ENCODE data around the gene SSBP4. TPM values are rescaled to one million over a fixed set of nuclear protein-coding genes. Genes with fewer than 3 reads are reported as not detected.
"Not testable (repeated sequence)": the region's sequence is repeated elsewhere in the genome, so short reads cannot be mapped to it uniquely, and the experiment has no call there.

SSBP4 gene
- total RNA-seq, 4 donors from 2014 or later: 40.5 to 75.6 (median 56.1) TPM

DNA sequence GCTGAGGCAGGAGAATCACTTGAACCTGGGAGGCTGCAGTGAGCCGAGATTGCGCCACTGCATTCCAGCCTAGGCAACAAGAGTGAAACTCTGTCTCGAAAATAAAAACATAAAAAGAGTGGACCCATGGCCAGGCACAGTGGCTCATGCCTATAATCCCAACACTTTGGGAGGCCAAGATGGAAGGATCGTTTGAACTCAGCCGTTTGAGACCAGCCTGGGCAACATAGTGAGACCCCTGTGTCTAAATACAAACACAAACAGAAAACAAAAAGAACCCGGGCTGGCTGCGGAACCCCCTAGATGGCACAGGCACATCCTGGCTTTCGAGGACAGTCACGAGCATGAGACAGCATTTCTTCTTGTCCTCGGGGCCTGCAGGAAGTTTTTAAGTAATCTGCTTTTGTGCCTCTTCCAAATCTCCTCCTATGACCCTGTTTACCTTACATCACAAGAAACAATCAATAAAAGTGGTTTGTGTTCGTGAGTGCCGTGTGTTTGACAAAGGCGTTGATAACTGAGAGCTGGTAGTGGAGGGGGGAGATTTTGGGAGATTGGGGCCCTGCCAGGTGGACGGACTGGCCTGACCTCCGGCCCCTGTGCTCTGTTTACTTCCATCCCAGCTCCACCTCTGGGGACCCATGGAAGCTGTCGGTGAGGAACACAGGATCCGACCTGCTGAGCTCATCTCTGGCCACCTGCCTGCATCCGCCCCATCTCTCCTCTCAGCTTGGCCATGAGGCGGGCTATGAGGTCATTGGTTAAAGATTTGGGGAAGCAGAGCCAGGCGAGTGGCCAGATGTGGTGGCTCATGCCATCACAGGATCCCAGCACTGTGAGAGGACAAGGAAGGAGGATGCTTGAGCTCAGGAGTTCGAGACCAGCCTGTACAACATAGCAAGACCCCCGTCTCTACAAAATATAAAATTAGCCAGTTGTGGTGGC is 39.1 kb upstream of the SSBP4 start:
- DNase-seq: peak; percentile 55 to 59
- Histone ChIP-seq H3K4me3 (replicated peaks in 1 of 3) (no peak overlapping the region), H3K27ac (peak overlapping the region in 2 of 3 donors; percentile 45 to 57), H3K4me1 (peaks cover 0 to 29% of the 10 kb centered on the region in 2 donors), H3K9me3 (no peaks in the 10 kb centered on the region), H3K27me3 (no peaks in the 10 kb centered on the region), H3K36me3 (no peaks in the 10 kb centered on the region)
- 61 to 70% methylated on average over 22 of the region's 22 CpGs for WGBS, 2 donors
- TF ChIP-seq, protein P1, sequence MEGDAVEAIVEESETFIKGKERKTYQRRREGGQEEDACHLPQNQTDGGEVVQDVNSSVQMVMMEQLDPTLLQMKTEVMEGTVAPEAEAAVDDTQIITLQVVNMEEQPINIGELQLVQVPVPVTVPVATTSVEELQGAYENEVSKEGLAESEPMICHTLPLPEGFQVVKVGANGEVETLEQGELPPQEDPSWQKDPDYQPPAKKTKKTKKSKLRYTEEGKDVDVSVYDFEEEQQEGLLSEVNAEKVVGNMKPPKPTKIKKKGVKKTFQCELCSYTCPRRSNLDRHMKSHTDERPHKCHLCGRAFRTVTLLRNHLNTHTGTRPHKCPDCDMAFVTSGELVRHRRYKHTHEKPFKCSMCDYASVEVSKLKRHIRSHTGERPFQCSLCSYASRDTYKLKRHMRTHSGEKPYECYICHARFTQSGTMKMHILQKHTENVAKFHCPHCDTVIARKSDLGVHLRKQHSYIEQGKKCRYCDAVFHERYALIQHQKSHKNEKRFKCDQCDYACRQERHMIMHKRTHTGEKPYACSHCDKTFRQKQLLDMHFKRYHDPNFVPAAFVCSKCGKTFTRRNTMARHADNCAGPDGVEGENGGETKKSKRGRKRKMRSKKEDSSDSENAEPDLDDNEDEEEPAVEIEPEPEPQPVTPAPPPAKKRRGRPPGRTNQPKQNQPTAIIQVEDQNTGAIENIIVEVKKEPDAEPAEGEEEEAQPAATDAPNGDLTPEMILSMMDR (IDR thresholded peaks at IDR 0.05): no peak
- TF ChIP-seq POLR2A (IDR thresholded peaks at IDR 0.05): no peak
- intact Hi-C loops (cut with DNase I): no loop called here

DNA sequence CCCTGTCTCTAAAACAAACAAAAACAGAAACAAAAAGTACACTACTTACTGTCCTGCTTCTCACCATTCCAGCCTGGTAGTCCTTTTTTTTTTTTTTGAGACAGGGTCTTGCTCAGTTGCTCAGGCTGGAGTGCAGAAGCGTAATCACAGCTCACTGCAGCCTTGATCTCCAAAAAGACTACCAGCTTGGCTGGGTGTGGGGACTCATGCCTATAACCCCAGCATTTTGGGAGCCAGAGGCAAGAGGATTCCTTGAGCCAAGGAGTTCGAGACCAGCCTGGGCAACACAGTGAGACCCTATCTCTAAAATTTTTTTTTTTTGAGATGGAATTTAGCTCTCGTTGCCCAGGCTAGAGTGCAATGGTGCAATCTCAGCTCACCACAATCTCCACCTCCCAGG is 38.4 kb upstream of the SSBP4 start:
- no peak for DNase-seq
- H3K27me3 ChIP-seq: no peaks in the 10 kb centered on the region
- no peaks in the 10 kb centered on the region for H3K36me3 ChIP-seq
- WGBS, 2 donors: 75 to 80% methylated on average over 3 of the region's 3 CpGs
- intact Hi-C loops (cut with DNase I): no loop called here
- H3K27ac ChIP-seq: peak overlapping the region in 1 of 3 donors; percentile 57
- no peak overlapping the region for H3K4me3 ChIP-seq (replicated peaks in 1 of 3)
- TF ChIP-seq POLR2A (IDR thresholded peaks at IDR 0.05): no peak
- TF ChIP-seq, protein P1 (IDR thresholded peaks at IDR 0.05): no peak
- H3K4me1 ChIP-seq: peaks cover under 1 to 27% of the 10 kb centered on the region in 2 donors
- H3K9me3 ChIP-seq: no peaks in the 10 kb centered on the region

DNA sequence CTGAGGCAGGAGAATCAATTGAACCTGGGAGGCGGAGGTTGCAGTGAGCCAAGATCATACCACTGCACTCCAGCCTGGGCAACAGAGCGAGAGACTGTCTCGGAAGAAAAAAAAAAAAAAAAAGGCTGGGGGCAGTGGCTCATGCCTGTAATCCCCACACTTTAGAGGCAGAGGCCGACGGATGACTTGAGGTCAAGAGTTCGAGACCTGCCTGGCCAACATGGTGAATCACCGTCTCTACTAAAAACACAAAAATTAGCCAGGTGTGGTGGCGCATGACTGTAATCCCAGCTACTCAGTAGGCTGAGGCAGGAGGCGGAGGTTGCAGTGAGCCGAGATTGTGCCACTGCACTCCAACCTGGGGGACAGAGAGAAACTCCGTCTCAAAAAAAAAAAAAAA is 35.6 kb upstream of the SSBP4 start:
- H3K9me3 ChIP-seq; H3K4me3 ChIP-seq (replicated peaks in 1 of 3); DNase-seq; intact Hi-C loops (cut with DNase I); H3K27me3 ChIP-seq; H3K36me3 ChIP-seq; H3K27ac ChIP-seq: not testable (repeated sequence)
- H3K4me1 ChIP-seq: peaks cover 7 to 31% of the 10 kb centered on the region in 2 donors
- 72 to 73% methylated on average over 11 of the region's 11 CpGs for WGBS, 2 donors

DNA sequence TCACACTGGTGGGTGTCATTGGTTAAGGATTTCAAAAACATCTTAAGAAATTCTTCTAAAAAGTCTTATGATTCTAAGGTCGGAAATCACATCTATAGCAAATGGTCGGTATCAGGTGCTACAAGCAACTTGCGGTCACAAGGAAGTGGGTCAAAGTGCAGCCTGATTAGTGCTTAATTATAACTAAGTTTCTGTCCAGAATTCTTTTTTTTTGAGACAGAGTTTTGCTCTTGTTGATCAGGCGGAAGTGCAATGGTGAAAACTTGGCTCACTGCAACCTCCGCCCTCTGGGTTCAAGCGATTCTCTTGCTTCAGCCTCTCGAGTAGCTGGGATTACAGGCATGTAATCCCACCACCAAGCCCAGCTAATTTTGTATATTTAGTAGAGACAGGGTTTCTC is 34.4 kb upstream of the SSBP4 start:
- Histone ChIP-seq H3K4me3 (replicated peaks in 1 of 3) (no peak overlapping the region), H3K4me1 (peaks cover 7 to 32% of the 10 kb centered on the region in 2 donors), H3K9me3 (no peaks in the 10 kb centered on the region), H3K27ac (no peak overlapping the region), H3K27me3 (no peaks in the 10 kb centered on the region), H3K36me3 (no peaks in the 10 kb centered on the region)
- TF ChIP-seq, protein P1 (IDR thresholded peaks at IDR 0.05): no peak
- no peak for TF ChIP-seq POLR2A (IDR thresholded peaks at IDR 0.05)
- intact Hi-C loops (cut with DNase I): no loop called here
- WGBS, 2 donors: 85 to 89% methylated on average over 7 of the region's 7 CpGs
- no peak for DNase-seq

DNA sequence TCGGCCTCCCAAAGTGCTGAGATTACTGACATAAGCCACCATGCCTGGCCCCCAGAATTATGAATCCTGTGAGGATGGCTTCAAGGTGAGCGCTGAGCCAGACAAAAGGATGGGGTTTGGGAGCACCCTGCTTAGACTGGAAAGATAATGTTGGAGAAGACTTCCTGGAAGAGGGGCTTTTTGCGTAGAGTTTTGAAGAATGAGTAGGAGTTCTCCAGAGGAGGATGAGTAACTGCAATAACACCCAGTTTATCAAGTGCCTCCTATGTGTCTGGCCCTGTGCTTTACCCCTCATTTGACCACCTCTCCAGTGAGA is 33.9 kb upstream of the SSBP4 start:
- WGBS, 2 donors: 91 to 100% methylated on average over 3 of the region's 3 CpGs
- Histone ChIP-seq H3K4me3 (replicated peaks in 1 of 3) (no peak overlapping the region), H3K27ac (no peak overlapping the region)

More for the DNA sequence above, 33.9 kb upstream of the SSBP4 start:
- Histone ChIP-seq H3K27me3 (no peaks in the 10 kb centered on the region), H3K36me3 (no peaks in the 10 kb centered on the region), H3K4me1 (peaks cover 7 to 27% of the 10 kb centered on the region in 2 donors), H3K9me3 (no peaks in the 10 kb centered on the region)
- no peak for DNase-seq
- intact Hi-C loops (cut with DNase I): no loop called here
- no peak for TF ChIP-seq POLR2A (IDR thresholded peaks at IDR 0.05)
- TF ChIP-seq, protein P1 (IDR thresholded peaks at IDR 0.05): no peak
